SK-N-SH (cell line): ENCODE measurements around the gene C11orf71. TPM values are rescaled to one million over a fixed set of nuclear protein-coding genes. Genes with fewer than 3 reads are reported as not detected.
A peak's percentile ranks its signal among the peaks of the same experiment; 100 is the strongest.

Experiments
- CTCF ChIA-PET: fragments of 300-600, 350-600 bp; formaldehyde crosslinking; extraction: SDS; loops from one replicate; lab custom pipeline; 2021; lab: Yijun Ruan, JAX
- POLR2A ChIA-PET: fragments of 350-600 bp; sonication (Branson Sonifier 250); formaldehyde crosslinking; extraction: SDS; loops from one replicate; lab custom pipeline; 2020; ENCODE audit warnings: antibody characterized with exemption, inconsistent platforms; lab: Yijun Ruan, JAX
- DNase-seq: peaks from one replicate; pipeline ENCODE4 v3.0.0; 2012
- H2AFZ ChIP-seq: fragments of 200-600 bp; sonication (generic); 2 replicates; pipeline ENCODE4 v1.8.1; 2016; ENCODE audit warnings: antibody characterized with exemption, mild to moderate bottlenecking, low read depth
- H3F3A ChIP-seq: fragments of 200-600 bp; sonication (generic); replicated peaks from 2 replicates; pipeline ENCODE3; 2016; ENCODE audit warnings: antibody characterized with exemption, mild to moderate bottlenecking; ENCODE audit not compliant: insufficient read depth
- H3K27ac ChIP-seq, 2 experiments: fragments of 200-500 bp in 1 of 2; fragments of 200-600 bp in 1 of 2; sonication (Bioruptor generic) in 1 of 2; sonication (generic), shearing (Covaris generic) in 1 of 2; 2 replicates each; pipeline versions ENCODE4 v1.5.1 to v1.6.1; 2014 to 2016; ENCODE audit warnings: low read depth in 2 of 2, inconsistent platforms in 1 of 2, low read length in 1 of 2, mild to moderate bottlenecking in 1 of 2, mixed read lengths in 1 of 2
- H3K27me3 ChIP-seq: fragments of 200-600 bp; sonication (generic), shearing (Covaris generic); 2 replicates; pipeline ENCODE4 v1.6.1; 2016; ENCODE audit warnings: mixed run types; ENCODE audit not compliant: insufficient read depth
- H3K36me3 ChIP-seq, 2 experiments: fragments of 200-500 bp in 1 of 2; fragments of 200-600 bp in 1 of 2; sonication (Bioruptor generic) in 1 of 2; sonication (generic) in 1 of 2; replicated peaks in 1 of 2; 2 replicates each; pipeline versions ENCODE3 to v1.5.1; 2014 to 2016; ENCODE audit warnings: low read length in 1 of 2, mild to moderate bottlenecking in 1 of 2; ENCODE audit not compliant: insufficient read depth in 2 of 2, control insufficient read depth in 1 of 2
- H3K4me1 ChIP-seq, 2 experiments: fragments of 200-500 bp in 1 of 2; fragments of 200-600 bp in 1 of 2; sonication (Bioruptor generic) in 1 of 2; sonication (generic), shearing (Covaris generic) in 1 of 2; 2 replicates each; pipeline versions ENCODE4 v1.5.1 to v1.6.1; 2014 to 2016; ENCODE audit warnings: low read depth in 1 of 2, low read length in 1 of 2, mixed run types in 1 of 2; ENCODE audit not compliant: insufficient read depth in 2 of 2, control insufficient read depth in 1 of 2
- H3K4me2 ChIP-seq: fragments of 200-600 bp; sonication (generic), shearing (Covaris generic); 2 replicates; pipeline ENCODE4 v1.6.1; 2017; ENCODE audit warnings: mixed run types
- H3K4me3 ChIP-seq, 2 experiments: fragments of 200-500 bp in 1 of 2; fragments of 200-600 bp in 1 of 2; sonication (Bioruptor generic) in 1 of 2; sonication (generic), shearing (Covaris generic) in 1 of 2; 2 replicates each; pipeline versions ENCODE4 v1.5.1 to v1.8.1; 2014 to 2016; ENCODE audit warnings: low read depth in 2 of 2, inconsistent platforms in 1 of 2, low read length in 1 of 2, mild to moderate bottlenecking in 1 of 2, mixed read lengths in 1 of 2, moderate library complexity in 1 of 2
- H3K79me2 ChIP-seq: fragments of 200-600 bp; sonication (generic); 2 replicates; pipeline ENCODE4 v1.8.1; 2017; ENCODE audit warnings: mild to moderate bottlenecking; ENCODE audit not compliant: insufficient read depth
- H3K9ac ChIP-seq: fragments of 200-600 bp; sonication (generic); 2 replicates; pipeline ENCODE4 v1.6.1; 2017; ENCODE audit warnings: mixed run types
- H3K9me2 ChIP-seq: fragments of 200-600 bp; sonication (generic); 2 replicates; pipeline ENCODE4 v1.6.1; 2017; ENCODE audit warnings: mixed run types
- H3K9me3 ChIP-seq: fragments of 200-600 bp; sonication (generic); 2 replicates; pipeline ENCODE4 v1.6.1; 2017; ENCODE audit warnings: mixed run types, mild to moderate bottlenecking, moderate library complexity
- H4K20me1 ChIP-seq: fragments of 200-600 bp; sonication (generic); 2 replicates; pipeline ENCODE4 v1.6.1; 2017; ENCODE audit warnings: mild to moderate bottlenecking, mixed run types; ENCODE audit not compliant: insufficient read depth
- FOSL2 ChIP-seq: IDR thresholded peaks from 2 replicates; pipeline ENCODE4 v1.4.0; 2012; ENCODE audit warnings: low read depth, mild to moderate bottlenecking, moderate library complexity, borderline replicate concordance
- GABPA ChIP-seq: IDR thresholded peaks from 2 replicates; pipeline ENCODE4 v1.4.0; 2012; ENCODE audit warnings: low read depth, mild to moderate bottlenecking
- MEF2A ChIP-seq: IDR thresholded peaks from 2 replicates; pipeline ENCODE4 v1.4.0; 2012; ENCODE audit warnings: low read depth, borderline replicate concordance
- NFIC ChIP-seq: IDR thresholded peaks from 2 replicates; pipeline ENCODE4 v1.4.0; 2012; ENCODE audit warnings: borderline replicate concordance
- NRF1 ChIP-seq: IDR thresholded peaks from 2 replicates; pipeline ENCODE4 v1.6.1; 2012; ENCODE audit warnings: low read depth, mild to moderate bottlenecking, low read length
- POLR2AphosphoS5 ChIP-seq: IDR thresholded peaks from 2 replicates; pipeline ENCODE4 v1.6.1; 2012; ENCODE audit warnings: low read depth, low read length
- RAD21 ChIP-seq: IDR thresholded peaks from 2 replicates; pipeline ENCODE4 v1.6.1; 2012; ENCODE audit warnings: mild to moderate bottlenecking, low read length
- RXRA ChIP-seq: IDR thresholded peaks from 2 replicates; pipeline ENCODE4 v1.4.0; 2012; ENCODE audit warnings: low read depth, mild to moderate bottlenecking, borderline replicate concordance
- SMC3 ChIP-seq: IDR thresholded peaks from 2 replicates; pipeline ENCODE4 v1.6.1; 2012; ENCODE audit warnings: low read depth, low read length, improper control_type of control experiment
- TCF12 ChIP-seq: IDR thresholded peaks from 2 replicates; pipeline ENCODE4 v1.4.0; 2012
- WGBS: methylation state at CpG from one replicate; pipeline ENCODE4 v1.1.6; 2017; ENCODE audit warnings: low lambda C conversion rate; 5-methylcytosine and 5-hydroxymethylcytosine counted together
- polyA plus RNA-seq, 3 experiments: library from polyadenylated mRNA; depleted of rRNA; stranded (reverse); fragments of >200 nt; gene quantifications; 2 replicates each; pipeline ENCODE4 v1.2.3, GENCODE V29; 2012
- TF ChIP-seq, protein P1 (sequence below): fragments of 200-600 bp; sonication (generic); IDR thresholded peaks from 2 replicates; pipeline ENCODE4 v1.6.1; 2017; ENCODE audit warnings: antibody characterized with exemption, mild to moderate bottlenecking, moderate library complexity
- TF ChIP-seq, protein P2 (sequence below): fragments of 150-350 bp; IDR thresholded peaks from 2 replicates; pipeline ENCODE4 v1.6.1; 2017; ENCODE audit warnings: antibody characterized with exemption, low read length, low read depth, borderline replicate concordance
- TF ChIP-seq, protein P3 (sequence below): IDR thresholded peaks from 2 replicates; pipeline ENCODE4 v1.4.0; 2012; ENCODE audit warnings: low read depth, borderline replicate concordance
- TF ChIP-seq, protein P4 (sequence below): IDR thresholded peaks from 2 replicates; pipeline ENCODE4; 2012
- TF ChIP-seq, protein P5 (sequence below): IDR thresholded peaks from 2 replicates; pipeline ENCODE4 v1.4.0; 2012; ENCODE audit warnings: low read depth

Gene C11orf71
- polyA plus RNA-seq, 1 of the 3 experiments (the other 2 are of a cell fraction): 7.8 TPM

DNA sequence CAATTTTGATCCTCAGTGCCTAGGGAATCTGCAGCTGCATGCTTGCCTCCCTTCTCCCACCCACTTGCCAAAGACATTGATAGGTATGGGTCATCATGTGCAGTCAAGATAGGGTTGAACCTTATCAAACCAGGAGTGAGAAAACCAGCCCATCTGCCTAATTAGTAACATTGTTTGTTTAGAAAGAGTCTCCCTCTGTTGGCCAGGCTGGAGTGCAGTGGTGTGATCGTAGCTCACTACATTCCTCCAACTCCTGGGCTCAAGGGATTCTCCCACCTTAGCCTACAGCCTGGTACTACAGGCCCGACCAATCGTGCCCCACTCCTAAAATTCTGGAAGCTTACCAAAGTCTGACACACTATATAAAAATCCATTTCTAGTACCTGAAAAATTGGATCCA is 4.6 kb downstream of the C11orf71 start:
- Histone ChIP-seq H2AFZ (no peak overlapping the region), H3K9me3 (no peaks in the 10 kb centered on the region), H3K9ac (no peak overlapping the region), H3K4me1 (peaks cover 7 to 30% of the 10 kb centered on the region in 2 experiments; a peak in 3 of 4 replicates), H4K20me1 (no peaks in the 10 kb centered on the region), H3F3A (peaks cover 12% of the 10 kb centered on the region), H3K4me2 (no peak overlapping the region), H3K79me2 (peaks cover 26% of the 10 kb centered on the region), H3K27me3 (no peaks in the 10 kb centered on the region), H3K4me3 (no peak overlapping the region), H3K9me2 (no peaks in the 10 kb centered on the region), H3K27ac (no peak overlapping the region), H3K36me3 (no peaks in the 10 kb centered on the region)
- ChIA-PET CTCF (interaction anchor here (1.4 kb wide), 1 partner anchor 21 kb away, joined by 5 read pairs; no protein-coding TSS in a partner anchor), POLR2A (no interaction called here)
- peak; percentile 25; the same call in 1 of the 2 replicates for TF ChIP-seq RAD21
- no peak for TF ChIP-seq FOSL2
- TF ChIP-seq NFIC: no peak
- TF ChIP-seq, protein P1, sequence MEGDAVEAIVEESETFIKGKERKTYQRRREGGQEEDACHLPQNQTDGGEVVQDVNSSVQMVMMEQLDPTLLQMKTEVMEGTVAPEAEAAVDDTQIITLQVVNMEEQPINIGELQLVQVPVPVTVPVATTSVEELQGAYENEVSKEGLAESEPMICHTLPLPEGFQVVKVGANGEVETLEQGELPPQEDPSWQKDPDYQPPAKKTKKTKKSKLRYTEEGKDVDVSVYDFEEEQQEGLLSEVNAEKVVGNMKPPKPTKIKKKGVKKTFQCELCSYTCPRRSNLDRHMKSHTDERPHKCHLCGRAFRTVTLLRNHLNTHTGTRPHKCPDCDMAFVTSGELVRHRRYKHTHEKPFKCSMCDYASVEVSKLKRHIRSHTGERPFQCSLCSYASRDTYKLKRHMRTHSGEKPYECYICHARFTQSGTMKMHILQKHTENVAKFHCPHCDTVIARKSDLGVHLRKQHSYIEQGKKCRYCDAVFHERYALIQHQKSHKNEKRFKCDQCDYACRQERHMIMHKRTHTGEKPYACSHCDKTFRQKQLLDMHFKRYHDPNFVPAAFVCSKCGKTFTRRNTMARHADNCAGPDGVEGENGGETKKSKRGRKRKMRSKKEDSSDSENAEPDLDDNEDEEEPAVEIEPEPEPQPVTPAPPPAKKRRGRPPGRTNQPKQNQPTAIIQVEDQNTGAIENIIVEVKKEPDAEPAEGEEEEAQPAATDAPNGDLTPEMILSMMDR: peak; percentile 39; the same call in 1 of the 2 replicates
- TF ChIP-seq POLR2AphosphoS5: no peak
- TF ChIP-seq TCF12: no peak
- TF ChIP-seq, protein P2, sequence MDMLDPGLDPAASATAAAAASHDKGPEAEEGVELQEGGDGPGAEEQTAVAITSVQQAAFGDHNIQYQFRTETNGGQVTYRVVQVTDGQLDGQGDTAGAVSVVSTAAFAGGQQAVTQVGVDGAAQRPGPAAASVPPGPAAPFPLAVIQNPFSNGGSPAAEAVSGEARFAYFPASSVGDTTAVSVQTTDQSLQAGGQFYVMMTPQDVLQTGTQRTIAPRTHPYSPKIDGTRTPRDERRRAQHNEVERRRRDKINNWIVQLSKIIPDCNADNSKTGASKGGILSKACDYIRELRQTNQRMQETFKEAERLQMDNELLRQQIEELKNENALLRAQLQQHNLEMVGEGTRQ: no peak
- 0 out of 2 replicates have a peak, but pooled peaks have one; percentile 18 for TF ChIP-seq SMC3
- TF ChIP-seq, protein P3, sequence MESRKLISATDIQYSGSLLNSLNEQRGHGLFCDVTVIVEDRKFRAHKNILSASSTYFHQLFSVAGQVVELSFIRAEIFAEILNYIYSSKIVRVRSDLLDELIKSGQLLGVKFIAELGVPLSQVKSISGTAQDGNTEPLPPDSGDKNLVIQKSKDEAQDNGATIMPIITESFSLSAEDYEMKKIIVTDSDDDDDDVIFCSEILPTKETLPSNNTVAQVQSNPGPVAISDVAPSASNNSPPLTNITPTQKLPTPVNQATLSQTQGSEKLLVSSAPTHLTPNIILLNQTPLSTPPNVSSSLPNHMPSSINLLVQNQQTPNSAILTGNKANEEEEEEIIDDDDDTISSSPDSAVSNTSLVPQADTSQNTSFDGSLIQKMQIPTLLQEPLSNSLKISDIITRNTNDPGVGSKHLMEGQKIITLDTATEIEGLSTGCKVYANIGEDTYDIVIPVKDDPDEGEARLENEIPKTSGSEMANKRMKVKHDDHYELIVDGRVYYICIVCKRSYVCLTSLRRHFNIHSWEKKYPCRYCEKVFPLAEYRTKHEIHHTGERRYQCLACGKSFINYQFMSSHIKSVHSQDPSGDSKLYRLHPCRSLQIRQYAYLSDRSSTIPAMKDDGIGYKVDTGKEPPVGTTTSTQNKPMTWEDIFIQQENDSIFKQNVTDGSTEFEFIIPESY: no peak
- TF ChIP-seq MEF2A: no peak
- TF ChIP-seq, protein P4, sequence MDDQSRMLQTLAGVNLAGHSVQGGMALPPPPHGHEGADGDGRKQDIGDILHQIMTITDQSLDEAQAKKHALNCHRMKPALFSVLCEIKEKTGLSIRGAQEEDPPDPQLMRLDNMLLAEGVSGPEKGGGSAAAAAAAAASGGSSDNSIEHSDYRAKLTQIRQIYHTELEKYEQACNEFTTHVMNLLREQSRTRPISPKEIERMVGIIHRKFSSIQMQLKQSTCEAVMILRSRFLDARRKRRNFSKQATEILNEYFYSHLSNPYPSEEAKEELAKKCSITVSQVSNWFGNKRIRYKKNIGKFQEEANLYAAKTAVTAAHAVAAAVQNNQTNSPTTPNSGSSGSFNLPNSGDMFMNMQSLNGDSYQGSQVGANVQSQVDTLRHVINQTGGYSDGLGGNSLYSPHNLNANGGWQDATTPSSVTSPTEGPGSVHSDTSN: no peak
- no peak for TF ChIP-seq NRF1
- TF ChIP-seq, protein P5, sequence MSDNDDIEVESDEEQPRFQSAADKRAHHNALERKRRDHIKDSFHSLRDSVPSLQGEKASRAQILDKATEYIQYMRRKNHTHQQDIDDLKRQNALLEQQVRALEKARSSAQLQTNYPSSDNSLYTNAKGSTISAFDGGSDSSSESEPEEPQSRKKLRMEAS: no peak
- no peak for TF ChIP-seq GABPA
- TF ChIP-seq RXRA: no peak
- 88% methylated on average over 3 of the region's 3 CpGs for WGBS
- DNase-seq: no peak
